Spleen (tissue), 13 donors: Measurements from ENCODE around the gene MTFR1L. TPM values are rescaled to one million over a fixed set of nuclear protein-coding genes. Genes with fewer than 3 reads are reported as not detected.
A peak's percentile ranks its signal among the peaks of the same experiment; 100 is the strongest.

Experiments used
- DNase-seq: peaks from one replicate; pipeline ENCODE4 v3.0.0-alpha.2; 2020
- H3K27ac ChIP-seq, 8 donors: fragments of 200-600 bp; sonication (generic) in 7 of 8; 1 replicate in 4 of 8; 2 replicates in 4 of 8; pipeline versions ENCODE4 v1.5.0 to v1.8.0; 2016 to 2021; ENCODE audit warnings: inconsistent platforms in 4 of 8, mild to moderate bottlenecking in 4 of 8, moderate library complexity in 1 of 8
- H3K27me3 ChIP-seq, 7 donors: fragments of 200-600 bp; sonication (generic) in 6 of 7; replicated peaks in 1 of 7; 1 replicate in 4 of 7; 2 replicates in 3 of 7; pipeline versions ENCODE4 v1.5.0 to v1.8.0; 2016 to 2021; ENCODE audit warnings: inconsistent platforms in 3 of 7, mild to moderate bottlenecking in 1 of 7
- H3K36me3 ChIP-seq, 6 donors: fragments of 200-600 bp; sonication (generic) in 5 of 6; 1 replicate in 4 of 6; 2 replicates in 2 of 6; pipeline versions ENCODE4 v1.5.0 to v1.8.0; 2016 to 2021; ENCODE audit warnings: inconsistent platforms in 2 of 6
- H3K4me1 ChIP-seq, 6 donors: fragments of 200-600 bp; sonication (generic) in 5 of 6; 1 replicate in 3 of 6; 2 replicates in 3 of 6; pipeline versions ENCODE4 v1.5.0 to v1.8.0; 2016 to 2021; ENCODE audit warnings: inconsistent platforms in 3 of 6
- H3K4me3 ChIP-seq, 8 donors: fragments of 200-600 bp; sonication (generic) in 7 of 8; 1 replicate in 4 of 8; 2 replicates in 4 of 8; pipeline versions ENCODE4 v1.5.0 to v1.8.0; 2016 to 2021; ENCODE audit warnings: inconsistent platforms in 4 of 8, mild to moderate bottlenecking in 4 of 8, moderate library complexity in 2 of 8
- H3K9me3 ChIP-seq, 8 donors: fragments of 200-600 bp; sonication (generic) in 7 of 8; 1 replicate in 4 of 8; 2 replicates in 4 of 8; pipeline versions ENCODE4 v1.5.0 to v1.8.0; 2016 to 2021; ENCODE audit warnings: inconsistent platforms in 4 of 8
- POLR2A ChIP-seq, 3 donors: fragments of 450-650 bp; IDR thresholded peaks; one replicate each; pipeline ENCODE4 v1.5.1; 2017; ENCODE audit warnings: antibody characterized with exemption in 3 of 3, mild to moderate bottlenecking in 1 of 3
- POLR2AphosphoS5 ChIP-seq, 3 donors: sonication (generic); formaldehyde crosslinking; IDR thresholded peaks; one replicate each; pipeline ENCODE4 v1.5.1; 2017; ENCODE audit warnings: antibody characterized with exemption in 3 of 3
- WGBS, 5 donors: extraction: QIAGEN DNeasy Blood & Tissue Kit in 3 of 5; methylation state at CpG; one replicate each; pipeline versions ENCODE4 v1.1.5 to v1.1.7; 2013 to 2018; 5-methylcytosine and 5-hydroxymethylcytosine counted together
- intact Hi-C: fragments of 100-400 bp; cut with DNase I; formaldehyde crosslinking; loops from one replicate; pipeline ENCODE4 v1.15.0; 2023; ENCODE audit warnings: low total_unique reads
- long read RNA-seq, 2 donors: transcript quantifications; one replicate each; lab custom pipeline, GENCODE V29; 2026
- polyA plus RNA-seq, 3 donors: library from polyadenylated mRNA; stranded (reverse); fragments of 200-250 nt; gene quantifications; one replicate each; pipeline ENCODE4 v1.2.1, GENCODE V29; 2013
- total RNA-seq, 7 donors: library from RNA; depleted of rRNA in 3 of 7; stranded (reverse); fragments of >200 nt in 3 of 7; fragmentation: NEBNext Ultra II Directional in 4 of 7; extraction: Animal tissue kit (Norgen Biotek cat#: 25700) in 4 of 7; gene quantifications; one replicate each; pipeline versions ENCODE4 v1.1.0 to v1.2.1, GENCODE V29; 2016 to 2021
- TF ChIP-seq, protein P1 (sequence below), 11 experiments: fragments of 200-600 bp in 7 of 11; fragments of 450-650 bp in 4 of 11; sonication (generic) in 4 of 11; IDR thresholded peaks in 8 of 11; conservative IDR thresholded peaks in 3 of 11; 1 replicate in 7 of 11; 2 replicates in 4 of 11; pipeline versions ENCODE4 v1.4.0 to v1.8.0; 2016 to 2021; ENCODE audit warnings: antibody characterized with exemption in 11 of 11, inconsistent platforms in 4 of 11, mild to moderate bottlenecking in 1 of 11
- donor health status: healthy with polysubstance abuse.
- donor health status: DM: no; HTN: no; CAD: no; lungs with moderate emphysema.
- donor health status: DM: no; HTN: no; CAD: no.
- donor health status: Bipolar disorder and iron deficiency.
- donor health status: healthy.
- donor health status: DM: no; HTN: no; CAD: no.
- donor health status: DM: yes; HTN: yes; CAD: no.

Gene MTFR1L
- total RNA-seq (10 to 100 TPM; 44.6 to 74.7 (median 53.7) TPM), polyA plus RNA-seq (10 to 100 TPM; 32.1 to 44.3 (median 43.0) TPM)
- long read RNA-seq, donor 1, transcript MTFR1L-203 (7 exons, 2,004 nt): major isoform, 5 of 11 reads
- long read RNA-seq, donor 1, partial matches to known transcripts: 6 of 11 reads
- long read RNA-seq, donor 1, other reads (novel, unspliced or antisense): 0 of 11 reads
- long read RNA-seq, donor 2, transcript MTFR1L-203 (7 exons, 2,004 nt): major isoform, 7 of 7 reads
- long read RNA-seq, donor 2, partial matches to known transcripts: 0 of 7 reads
- long read RNA-seq, donor 2, other reads (novel, unspliced or antisense): 0 of 7 reads

DNA sequence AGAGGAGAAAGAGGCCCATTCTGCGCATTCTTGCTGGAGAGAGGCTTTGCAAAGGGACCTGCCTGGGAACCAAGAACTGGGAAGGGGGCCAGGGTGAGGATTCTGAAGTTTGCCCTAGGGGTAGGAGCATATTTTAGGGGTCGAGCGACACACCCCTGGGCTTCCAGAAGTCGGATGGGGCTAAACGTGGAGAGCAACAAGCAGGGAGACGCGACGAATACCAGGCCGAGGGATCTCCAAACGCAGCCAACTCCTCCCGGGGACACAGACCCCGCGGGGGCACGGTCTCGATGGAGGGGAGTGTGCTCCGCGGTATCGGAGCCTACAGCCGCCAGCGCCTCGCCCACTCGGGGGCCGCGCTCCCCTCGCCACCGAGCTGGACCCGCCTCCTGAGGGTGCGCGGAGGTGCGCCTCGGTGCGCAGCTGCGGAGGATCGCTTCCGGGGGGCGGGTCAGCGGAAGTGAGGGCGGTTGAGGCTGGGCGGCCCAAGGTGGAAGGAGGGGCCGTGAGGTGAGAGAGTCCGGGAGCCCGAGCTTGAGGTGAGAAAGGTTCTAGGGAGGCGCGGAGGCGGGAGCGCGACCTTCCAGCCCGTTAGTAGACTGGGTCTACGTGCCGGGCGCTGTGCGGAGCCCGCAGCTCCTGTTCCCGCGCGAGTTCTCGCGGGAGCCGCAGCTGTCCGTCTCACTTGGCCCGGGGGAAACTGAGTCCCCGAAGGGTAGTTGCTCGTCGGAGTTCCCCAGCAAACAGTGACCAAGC is at the start of gene MTFR1L:
Gene MTFR1L, plus strand, starts transcription at position 464 of the 756 bp plus-strand sequence. CDS start 3,151 bp downstream, outside the sequence.
- WGBS, 5 donors: 1 to 3% (median 1%) methylated on average over 22 to 64 of the region's 64 CpGs
- H3K4me3 ChIP-seq: peak within 1 kb of the TSS; percentile 77 to 98 (median 92)
- peak within 1 kb of the TSS; percentile 82 to 96 (median 93) for H3K27ac ChIP-seq
- intact Hi-C loops: loop anchor here (10.0 kb wide), 1 partner anchor 55 kb away; the partner anchor contains the start of gene PAQR7
- no peaks in the 10 kb centered on the region for H3K27me3 ChIP-seq
- H3K36me3 ChIP-seq: peaks cover 0 to 42% (median 17%) of the 10 kb centered on the region in 6 donors
- peaks cover 16 to 56% (median 39%) of the 10 kb centered on the region in 6 donors for H3K4me1 ChIP-seq
- TF ChIP-seq POLR2A (IDR thresholded peaks at IDR 0.05) (peak in 2 of 3 donors; percentile 70 to 81), POLR2AphosphoS5 (IDR thresholded peaks at IDR 0.05) (peak; percentile 97 to 98 (median 98))
- TF ChIP-seq, protein P1, sequence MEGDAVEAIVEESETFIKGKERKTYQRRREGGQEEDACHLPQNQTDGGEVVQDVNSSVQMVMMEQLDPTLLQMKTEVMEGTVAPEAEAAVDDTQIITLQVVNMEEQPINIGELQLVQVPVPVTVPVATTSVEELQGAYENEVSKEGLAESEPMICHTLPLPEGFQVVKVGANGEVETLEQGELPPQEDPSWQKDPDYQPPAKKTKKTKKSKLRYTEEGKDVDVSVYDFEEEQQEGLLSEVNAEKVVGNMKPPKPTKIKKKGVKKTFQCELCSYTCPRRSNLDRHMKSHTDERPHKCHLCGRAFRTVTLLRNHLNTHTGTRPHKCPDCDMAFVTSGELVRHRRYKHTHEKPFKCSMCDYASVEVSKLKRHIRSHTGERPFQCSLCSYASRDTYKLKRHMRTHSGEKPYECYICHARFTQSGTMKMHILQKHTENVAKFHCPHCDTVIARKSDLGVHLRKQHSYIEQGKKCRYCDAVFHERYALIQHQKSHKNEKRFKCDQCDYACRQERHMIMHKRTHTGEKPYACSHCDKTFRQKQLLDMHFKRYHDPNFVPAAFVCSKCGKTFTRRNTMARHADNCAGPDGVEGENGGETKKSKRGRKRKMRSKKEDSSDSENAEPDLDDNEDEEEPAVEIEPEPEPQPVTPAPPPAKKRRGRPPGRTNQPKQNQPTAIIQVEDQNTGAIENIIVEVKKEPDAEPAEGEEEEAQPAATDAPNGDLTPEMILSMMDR (IDR thresholded peaks at IDR 0.05 in 8 of 11, conservative IDR thresholded peaks at IDR 0.05 in 3 of 11): no peak
- DNase-seq: peak; percentile 98
- no peaks in the 10 kb centered on the region for H3K9me3 ChIP-seq

DNA sequence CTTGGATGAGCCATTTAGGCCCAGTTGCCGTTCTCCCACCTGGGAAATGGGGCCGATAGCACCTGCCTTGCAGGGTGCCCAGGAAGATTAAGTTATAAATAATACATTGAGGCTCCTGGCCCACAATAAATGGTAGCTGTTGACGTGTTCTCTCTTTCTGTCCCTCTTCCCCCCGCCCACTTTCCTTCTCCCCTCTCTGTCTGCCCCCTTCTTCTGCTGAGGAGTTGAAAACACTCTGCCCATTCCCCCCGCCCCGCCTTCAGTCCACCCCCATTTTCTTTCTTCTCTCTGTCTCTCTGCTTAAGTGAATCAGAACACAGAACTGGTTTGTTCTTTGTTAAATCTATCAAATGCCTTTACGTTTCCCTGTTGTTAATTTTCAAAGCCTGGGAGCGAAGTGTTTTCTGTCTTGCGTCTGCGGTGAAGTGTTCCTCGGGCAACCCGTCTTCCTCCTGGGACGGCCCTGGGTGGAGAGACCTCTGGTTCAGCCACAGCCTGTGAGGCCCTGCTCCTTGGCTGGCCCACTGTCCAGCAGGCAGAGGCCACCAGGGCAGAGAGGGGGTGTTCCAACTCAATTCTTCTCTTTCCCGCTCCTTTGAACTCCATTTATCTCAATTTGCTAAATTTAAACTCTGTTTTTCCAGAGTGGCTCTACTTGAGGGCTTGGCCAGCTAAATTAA is 49.1 kb upstream of the MTFR1L start:
- 60 to 67% (median 65%) methylated on average over 14 of the region's 14 CpGs for WGBS, 5 donors
- Histone ChIP-seq H3K27me3 (no peaks in the 10 kb centered on the region), H3K27ac (peak overlapping the region in 7 of 8 donors; percentile 32 to 63 (median 46)), H3K36me3 (peaks cover 0 to 41% (median 1%) of the 10 kb centered on the region in 6 donors), H3K4me3 (no peak overlapping the region), H3K4me1 (peaks cover 26 to 68% (median 43%) of the 10 kb centered on the region in 6 donors), H3K9me3 (no peaks in the 10 kb centered on the region)
- TF ChIP-seq POLR2AphosphoS5 (IDR thresholded peaks at IDR 0.05) (peak in 1 of 3 donors; percentile 14), POLR2A (IDR thresholded peaks at IDR 0.05) (no peak)
- DNase-seq: no peak
- intact Hi-C loops: no loop called here

DNA sequence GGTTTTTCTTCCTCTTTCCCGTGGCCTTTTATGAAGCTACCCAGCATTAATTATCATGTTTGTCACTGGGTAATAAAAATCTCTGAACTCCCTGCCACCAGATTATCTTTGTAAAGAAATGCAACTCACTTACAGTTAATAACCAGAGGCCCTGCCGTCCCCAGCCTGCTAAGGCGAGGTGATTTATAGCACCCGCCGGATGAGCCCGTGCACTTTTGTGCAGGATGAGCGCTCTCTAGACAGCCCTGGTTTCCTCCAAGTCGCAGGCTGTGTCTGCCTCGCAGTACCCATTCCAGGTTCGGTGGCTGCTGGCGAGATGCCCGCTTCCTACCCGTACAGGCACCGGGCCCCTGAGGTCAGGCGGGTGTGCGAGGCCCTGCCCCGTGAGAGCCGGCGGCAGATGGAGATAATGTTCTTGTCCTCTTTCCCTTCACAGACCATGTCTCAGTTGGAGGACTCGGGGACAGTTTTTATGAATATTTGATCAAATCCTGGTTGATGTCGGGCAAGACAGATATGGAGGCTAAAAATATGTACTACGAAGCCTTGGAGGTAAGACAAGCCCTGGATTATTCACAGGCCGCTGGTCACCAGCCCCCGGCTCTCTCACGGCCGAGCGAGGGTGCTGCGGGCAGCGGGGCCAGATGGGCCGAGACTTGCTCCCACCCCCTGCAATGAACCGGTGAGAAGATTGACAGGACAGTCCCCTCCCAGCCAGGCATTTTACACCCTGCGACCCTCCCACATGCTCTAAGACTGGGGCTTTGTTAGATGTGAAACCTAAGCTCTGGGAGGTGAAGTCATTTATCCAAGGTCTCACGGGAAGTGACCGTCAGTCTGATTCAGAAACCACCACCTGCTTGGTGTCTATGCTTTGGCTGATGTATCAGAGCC is 48.3 kb upstream of the MTFR1L start:
- no peaks in the 10 kb centered on the region for H3K9me3 ChIP-seq
- H3K27me3 ChIP-seq: no peaks in the 10 kb centered on the region
- H3K4me1 ChIP-seq: peaks cover 19 to 64% (median 42%) of the 10 kb centered on the region in 6 donors
- DNase-seq: peak; percentile 84
- no peak overlapping the region for H3K4me3 ChIP-seq
- H3K36me3 ChIP-seq: peaks cover 0 to 43% (median 1%) of the 10 kb centered on the region in 6 donors
- H3K27ac ChIP-seq: peak overlapping the region in 7 of 8 donors; percentile 32 to 63 (median 46)
- WGBS, 5 donors: 25 to 35% (median 29%) methylated on average over 27 to 34 of the region's 34 CpGs
- TF ChIP-seq POLR2A (IDR thresholded peaks at IDR 0.05) (no peak), POLR2AphosphoS5 (IDR thresholded peaks at IDR 0.05) (peak; percentile 24 to 65 (median 47))
- TF ChIP-seq, protein P1 (IDR thresholded peaks at IDR 0.05 in 8 of 11, conservative IDR thresholded peaks at IDR 0.05 in 3 of 11): no peak
- intact Hi-C loops: no loop called here
